GM21619 (cell line): ENCODE results near the gene ADAM29.
"Not testable (repeated sequence)": the region's sequence is repeated elsewhere in the genome, so short reads cannot be mapped to it uniquely, and the experiment has no call there.

Experiments used
- ATAC-seq: cut with Tn5 transposase; IDR thresholded peaks from one replicate; pipeline ENCODE4 v1.9.1; 2021; ENCODE audit not compliant: unreplicated experiment

Gene ADAM29

GRCh38 chr4:174946246-174946645 is 28.1 kb downstream of the ADAM29 start:
- ATAC-seq: no peak

- no peak for ATAC-seq
These were observed 30.7 kb downstream of the ADAM29 start for GRCh38 chr4:174948826-174949225.

- ATAC-seq: no peak
These were observed 54.8 kb downstream of the ADAM29 start for GRCh38 chr4:174972911-174973310.

- ATAC-seq: no peak
These were observed 55.2 kb downstream of the ADAM29 start for GRCh38 chr4:174973336-174973735.

GRCh38 chr4:174983128-174983750 is 65.1 kb downstream of the ADAM29 start:
- ATAC-seq: no peak

GRCh38 chr4:174983870-174984269 is 65.7 kb downstream of the ADAM29 start:
- ATAC-seq: not testable (repeated sequence)

- ATAC-seq: no peak
These were observed 71.6 kb downstream of the ADAM29 start for GRCh38 chr4:174989791-174990190.

- ATAC-seq: no peak
These were observed 75.8 kb downstream of the ADAM29 start for GRCh38 chr4:174993916-174994315.

- ATAC-seq: no peak
These were observed 77.9 kb downstream of the ADAM29 start for GRCh38 chr4:174996079-174996478.

- no peak for ATAC-seq
These were observed 81.2 kb downstream of the ADAM29 start for GRCh38 chr4:174999407-174999806.

GRCh38 chr4:175017751-175018150 is 99.6 kb downstream of the ADAM29 start:
- ATAC-seq: no peak

GRCh38 chr4:175019447-175019846 is 101.3 kb downstream of the ADAM29 start:
- not testable (repeated sequence) for ATAC-seq
